HepG2 (cell line): ENCODE results near the gene TMEM185B.

Experiments used
- AKNA ChIP-seq: sonication (generic); formaldehyde crosslinking; IDR thresholded peaks from 2 replicates; pipeline ENCODE4 v1.4.0; 2020; ENCODE audit warnings: missing genetic modification reagents, borderline replicate concordance
- CEBPB ChIP-seq: IDR thresholded peaks from 2 replicates; pipeline ENCODE4 v1.6.1; 2011; ENCODE audit warnings: low read depth, low read length, improper control_type of control experiment, borderline replicate concordance
- CTCF ChIP-seq: sonication (generic); formaldehyde crosslinking; IDR thresholded peaks from 2 replicates; pipeline ENCODE4 v1.5.0; 2020; ENCODE audit warnings: mild to moderate bottlenecking, missing genetic modification reagents, moderate library complexity
- HNRNPL ChIP-seq: fragments of 200-400 bp; formaldehyde crosslinking; IDR thresholded peaks from 2 replicates; pipeline ENCODE4 v1.6.1; 2017; ENCODE audit warnings: mild to moderate bottlenecking, low read depth, low read length
- PRDM15 ChIP-seq: sonication (generic); formaldehyde crosslinking; IDR thresholded peaks from 2 replicates; pipeline ENCODE4 v1.4.0; 2020; ENCODE audit warnings: missing genetic modification reagents
- SMAD1 ChIP-seq: sonication (generic); formaldehyde crosslinking; IDR thresholded peaks from 2 replicates; pipeline ENCODE4 v1.4.0; 2020; ENCODE audit warnings: missing genetic modification reagents, low read depth, mild to moderate bottlenecking, borderline replicate concordance
- SNAPC2 ChIP-seq: sonication (generic); formaldehyde crosslinking; IDR thresholded peaks from 2 replicates; pipeline ENCODE4 v1.8.1; 2022; ENCODE audit warnings: mild to moderate bottlenecking, missing genetic modification reagents
- SP1 ChIP-seq, 2 experiments: fragments of 450-650 bp in 1 of 2; sonication (generic) in 1 of 2; formaldehyde crosslinking in 1 of 2; IDR thresholded peaks; 2 replicates each; pipeline versions ENCODE4 v1.4.0 to v1.6.1; 2016 to 2020; ENCODE audit warnings: missing genetic modification reagents in 1 of 2
- TBX2 ChIP-seq: sonication (generic); formaldehyde crosslinking; IDR thresholded peaks from 2 replicates; pipeline ENCODE4 v1.5.0; 2020; ENCODE audit warnings: missing genetic modification reagents, mild to moderate bottlenecking, borderline replicate concordance
- TCF12 ChIP-seq, 2 experiments: fragments of 450-650 bp in 1 of 2; sonication (generic) in 1 of 2; formaldehyde crosslinking in 1 of 2; IDR thresholded peaks; 2 replicates each; pipeline versions ENCODE4 v1.6.1 to v1.8.0; 2017 to 2022; ENCODE audit warnings: antibody characterized with exemption in 1 of 2, mild to moderate bottlenecking in 1 of 2, missing genetic modification reagents in 1 of 2, moderate library complexity in 1 of 2
- ZFX ChIP-seq: sonication (generic); formaldehyde crosslinking; IDR thresholded peaks from 2 replicates; pipeline ENCODE4 v1.4.0; 2020; ENCODE audit warnings: mild to moderate bottlenecking, low read depth, missing genetic modification reagents, moderate library complexity

GRCh38 chr2:120219766-120220165 lies 3.4 kb downstream of the TMEM185B start:
- TF ChIP-seq CEBPB (no peak), TBX2 (CRISPR knock-in tag) (no peak), AKNA (CRISPR knock-in tag) (no peak), CTCF (CRISPR knock-in tag) (no peak), SMAD1 (CRISPR knock-in tag) (no peak), ZFX (no peak), PRDM15 (CRISPR knock-in tag) (no peak), SNAPC2 (CRISPR knock-in tag) (no peak), TCF12 (IDR thresholded peaks at IDR 0.05) (no peak), TCF12 (CRISPR knock-in tag; IDR thresholded peaks at IDR 0.05) (no peak), SP1 (IDR thresholded peaks at IDR 0.05) (no peak), SP1 (CRISPR knock-in tag; IDR thresholded peaks at IDR 0.05) (no peak), HNRNPL (no peak)
